GM18861 (cell line): ENCODE results near the gene ZNF446.
"Not testable (repeated sequence)": the region's sequence is repeated elsewhere in the genome, so short reads cannot be mapped to it uniquely, and the experiment has no call there.

ENCODE experiments used
- ATAC-seq: cut with Tn5 transposase; IDR thresholded peaks from one replicate; pipeline ENCODE4 v1.9.1; 2021; ENCODE audit not compliant: unreplicated experiment

ZNF446 gene

DNA sequence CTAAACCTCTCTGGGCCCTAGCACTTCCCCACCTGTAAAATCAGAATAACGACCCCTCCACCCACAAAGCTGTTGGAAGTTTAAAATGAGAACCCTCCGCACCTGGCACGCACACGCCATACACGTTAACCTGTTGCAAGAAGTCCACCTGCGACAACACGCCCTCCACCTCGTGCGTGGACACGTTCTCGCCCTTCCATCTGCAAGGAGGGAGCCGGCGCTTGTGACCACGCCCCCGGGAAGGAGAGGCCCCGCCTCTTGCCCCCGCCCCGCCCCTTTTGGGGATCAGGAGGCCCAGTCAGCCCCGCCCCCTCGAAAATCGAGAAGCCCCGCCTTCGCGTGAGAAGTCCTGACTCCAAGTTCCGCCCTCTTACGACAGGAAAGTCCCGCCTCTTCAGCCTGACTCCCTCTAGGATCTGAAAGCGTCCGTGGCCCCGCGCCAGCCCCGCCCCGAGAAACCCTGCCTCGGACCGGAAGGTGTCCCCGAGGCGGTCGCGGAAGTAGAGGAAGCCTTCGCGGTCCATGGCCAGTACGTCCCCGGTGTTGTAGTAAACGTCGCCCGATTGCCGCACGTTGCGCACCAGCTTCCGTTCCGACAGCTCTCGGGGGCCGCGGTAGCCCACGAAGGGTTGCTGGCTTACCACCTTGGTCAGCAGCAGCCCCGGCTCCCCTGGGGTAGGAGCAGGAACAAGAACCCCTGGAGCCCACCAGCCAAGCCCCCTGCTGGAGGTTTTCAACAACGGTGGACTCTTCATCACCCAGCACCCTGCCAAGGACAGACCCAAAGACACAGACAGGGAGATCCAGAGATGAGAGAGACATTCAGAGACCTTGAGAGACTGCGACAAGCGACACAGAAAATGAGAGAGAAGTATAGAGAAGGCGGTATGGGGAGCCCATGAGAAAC, 23.1 kb downstream of the ZNF446 start:
- ATAC-seq, result peak; percentile 78

- ATAC-seq, result no peak
These were observed 24.1 kb downstream of the ZNF446 start for GRCh38 chr19:58500242-58500641.

DNA sequence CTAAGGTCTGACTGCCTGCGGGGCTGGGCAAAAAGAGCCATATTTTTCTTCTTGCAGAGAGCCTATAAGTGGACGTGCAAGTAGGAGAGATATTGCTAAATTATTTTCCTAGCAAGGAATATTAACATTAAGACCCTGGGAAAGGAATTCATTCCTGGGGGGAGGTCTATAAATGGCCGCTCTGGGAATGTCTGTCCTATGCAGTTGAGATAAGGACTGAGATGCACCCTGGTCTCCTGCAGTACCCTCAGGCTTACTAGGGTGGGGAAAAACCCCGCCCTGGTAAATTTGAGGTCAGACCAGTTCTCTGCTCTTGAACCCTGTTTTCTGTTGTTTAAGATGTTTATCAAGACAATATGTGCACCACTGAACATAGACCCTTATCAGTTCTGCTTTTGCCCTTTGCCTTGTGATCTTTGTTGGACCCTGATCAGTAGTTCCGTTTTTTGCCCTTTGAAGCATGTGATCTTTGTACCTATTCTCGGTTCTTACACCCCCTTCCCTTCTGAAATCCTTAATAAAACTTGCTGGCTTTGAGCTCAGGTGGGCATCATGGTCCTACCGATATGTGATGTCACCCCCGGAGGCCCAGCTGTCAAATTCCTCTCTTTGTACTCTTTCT, 31.6 kb downstream of the ZNF446 start:
- ATAC-seq, result not testable (repeated sequence)

GRCh38 chr19:58509731-58510083, 33.6 kb downstream of the ZNF446 start:
- ATAC-seq, result no peak

DNA sequence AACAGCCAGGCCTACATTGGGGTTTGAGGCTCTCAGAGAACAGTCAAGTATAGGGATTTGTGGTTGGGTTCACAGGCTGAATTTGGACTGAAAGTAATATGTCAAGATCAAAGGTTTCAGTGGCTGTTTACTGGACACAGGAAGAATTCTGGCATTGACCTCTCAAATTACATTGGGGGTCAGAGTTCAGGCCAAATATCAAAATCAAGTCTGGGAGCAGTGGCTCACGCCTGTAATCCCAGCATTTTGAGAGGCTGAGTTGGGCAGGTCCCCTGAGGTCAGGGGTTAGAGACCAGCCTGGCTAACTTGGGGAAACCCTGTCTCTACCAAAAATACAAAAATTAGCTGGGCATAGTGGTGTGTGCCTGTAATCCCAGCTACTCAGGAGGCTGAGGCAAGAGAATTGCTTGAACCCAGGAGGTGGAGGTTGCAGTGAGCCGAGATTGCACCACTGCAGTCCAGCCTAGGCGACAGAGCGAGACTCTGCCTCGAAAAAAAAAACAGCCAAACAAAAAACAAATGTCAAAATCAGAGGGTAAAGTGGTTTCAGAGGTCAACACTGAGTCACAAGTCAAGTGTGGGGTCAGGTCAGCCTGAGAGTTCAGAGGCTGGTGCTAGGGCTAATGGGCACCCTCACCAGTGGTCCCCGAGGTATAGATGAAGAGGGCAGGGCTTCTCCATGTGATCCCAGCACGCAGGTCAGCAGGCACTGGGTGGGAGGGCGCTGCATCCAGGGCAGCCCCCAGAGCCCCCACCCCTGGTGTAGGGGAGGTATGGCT, 34.1 kb downstream of the ZNF446 start:
- no peak for ATAC-seq

- no peak for ATAC-seq
These were observed 35.4 kb downstream of the ZNF446 start, which contains the start of gene SLC27A5 for GRCh38 chr19:58511353-58512208. SLC27A5 (minus strand) TSS chr19:58511992; CDS start chr19:58511955, 37 bp downstream.

DNA sequence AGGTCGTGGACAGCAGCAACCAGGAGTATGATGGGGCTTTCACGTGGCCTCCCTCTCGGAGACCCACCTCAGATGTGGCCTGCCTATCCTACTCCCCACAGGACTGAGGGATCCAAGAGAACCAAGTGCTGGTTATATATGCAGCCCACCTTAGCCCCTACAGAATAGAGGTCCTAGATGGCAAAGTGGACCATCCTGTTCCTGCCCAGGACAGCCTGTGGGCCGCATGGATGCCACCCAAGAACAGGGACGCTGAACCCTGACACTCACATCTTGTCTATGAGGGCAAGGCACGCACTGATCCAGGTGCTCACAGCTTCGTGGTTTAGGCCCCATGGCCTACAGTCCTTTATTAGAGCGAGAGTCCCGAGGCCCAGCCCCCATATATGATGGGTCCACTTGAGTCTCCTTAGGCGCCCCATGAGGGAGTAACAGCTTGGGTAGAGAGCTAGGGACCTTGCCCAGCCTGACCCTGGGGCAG, 37.1 kb downstream of the ZNF446 start:
- no peak for ATAC-seq

- peak; percentile 58 for ATAC-seq
These were observed 37.8 kb downstream of the ZNF446 start for GRCh38 chr19:58513694-58514563.

DNA sequence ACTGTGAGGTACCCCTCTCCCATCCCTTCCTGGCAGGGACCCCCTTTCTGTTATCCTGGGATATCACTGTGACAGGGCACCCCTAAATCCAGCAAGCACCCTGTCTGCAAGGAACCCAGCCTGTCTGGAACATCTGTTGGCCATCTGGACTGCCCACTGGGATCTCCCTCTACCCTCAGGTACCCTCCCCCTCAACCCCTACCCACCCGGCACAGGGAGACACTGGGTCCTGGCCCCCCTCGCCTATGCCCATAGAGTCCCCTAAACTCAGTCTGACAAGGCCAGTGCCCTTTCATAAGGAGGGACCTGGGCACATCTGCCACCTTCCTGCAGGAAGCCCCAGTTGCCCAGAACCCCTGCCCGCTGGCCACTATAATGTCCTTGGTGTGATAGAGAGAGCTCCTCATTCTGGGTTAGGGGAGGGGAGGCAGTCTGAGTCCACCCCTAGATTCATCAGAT, 38.4 kb downstream of the ZNF446 start:
- no peak for ATAC-seq

DNA sequence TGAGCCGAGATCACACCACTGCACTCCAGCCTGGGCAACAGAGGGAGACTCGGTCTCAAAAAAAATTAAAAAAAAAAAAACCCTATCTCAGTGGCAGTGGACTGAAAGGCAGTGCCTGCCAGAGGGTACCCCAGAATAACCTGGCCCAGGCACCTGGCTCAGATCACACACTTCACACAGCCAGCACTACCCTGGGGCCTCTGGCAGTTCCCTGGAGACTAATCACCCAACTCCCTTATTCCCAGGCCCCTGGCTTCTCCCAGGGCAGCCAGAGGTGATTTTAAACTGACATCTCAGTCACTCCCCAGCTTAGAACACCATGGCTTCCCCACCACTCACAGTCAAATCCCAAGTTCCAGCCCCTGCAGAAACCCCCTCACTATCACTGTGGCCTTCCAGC, 39.1 kb downstream of the ZNF446 start:
- ATAC-seq, result no peak

GRCh38 chr19:58516246-58516836, 40.2 kb downstream of the ZNF446 start:
- ATAC-seq, result no peak

- no peak for ATAC-seq
These were observed 41.0 kb downstream of the ZNF446 start for GRCh38 chr19:58516964-58517833.

- no peak for ATAC-seq
These were observed 42.3 kb downstream of the ZNF446 start for GRCh38 chr19:58518256-58519086.

DNA sequence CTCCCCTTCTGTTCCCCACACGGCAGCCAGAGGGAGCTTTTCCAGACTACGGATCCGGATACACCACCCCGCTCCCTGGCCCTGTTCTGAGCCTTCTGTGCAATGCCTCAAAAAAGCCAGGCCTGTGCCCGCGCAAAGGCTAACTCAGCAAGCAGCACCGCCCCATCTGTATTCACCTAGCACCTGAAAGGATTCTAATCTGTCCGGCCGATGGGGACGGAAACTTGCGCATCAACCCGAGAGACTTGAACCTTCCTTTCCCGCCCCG, 42.9 kb downstream of the ZNF446 start:
- ATAC-seq, result peak; percentile 13

DNA sequence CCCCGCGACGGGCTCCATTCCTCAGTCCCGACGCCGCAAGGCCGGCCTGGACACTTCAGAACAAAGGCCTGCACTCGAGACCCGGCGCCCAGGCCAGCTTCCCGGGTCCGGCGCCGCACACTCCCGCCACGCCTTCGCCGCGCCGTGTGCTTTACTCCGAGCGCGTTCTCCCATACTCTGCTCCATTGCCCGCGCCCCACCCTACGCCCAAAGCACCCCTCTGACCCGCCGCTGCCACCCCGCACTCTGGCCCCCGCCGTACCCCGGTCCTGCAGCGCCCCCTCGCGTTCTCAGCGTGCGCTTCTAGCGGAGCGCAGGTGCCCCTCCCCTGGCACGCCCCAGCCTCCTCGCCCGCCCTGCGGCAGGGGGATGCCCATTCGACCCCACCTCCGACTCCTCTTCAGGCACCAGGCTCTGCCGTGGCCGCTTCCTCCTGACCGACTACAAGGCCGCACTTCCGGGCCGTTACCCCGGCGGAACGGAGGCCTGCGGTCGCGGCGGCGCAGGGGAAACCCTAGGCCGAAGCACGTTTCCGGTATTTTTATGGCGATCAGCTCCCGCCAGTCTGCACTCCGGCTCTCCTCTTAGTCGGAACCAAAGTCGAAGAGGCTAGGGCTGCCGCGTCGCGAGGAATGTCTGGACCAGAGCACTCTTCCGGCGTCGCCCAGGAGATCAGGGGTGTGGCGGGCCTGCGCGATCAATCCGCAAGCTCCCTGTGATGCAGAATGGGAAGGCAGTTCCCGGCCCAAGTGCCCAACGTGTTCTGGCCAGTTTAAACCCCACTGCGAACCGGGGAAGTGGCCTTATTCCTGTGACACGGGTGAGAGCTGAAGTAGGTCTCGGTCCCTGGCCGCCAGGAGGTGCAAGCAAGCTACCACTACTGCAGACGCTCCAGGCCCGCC, 43.5 kb downstream of the ZNF446 start, which contains the start of gene ZBTB45:
Gene ZBTB45 (minus strand): TSS at position 456 of the 902 bp plus-strand sequence. CDS start 2,137 bp downstream, outside the sequence.
- ATAC-seq, result peak; percentile 78

DNA sequence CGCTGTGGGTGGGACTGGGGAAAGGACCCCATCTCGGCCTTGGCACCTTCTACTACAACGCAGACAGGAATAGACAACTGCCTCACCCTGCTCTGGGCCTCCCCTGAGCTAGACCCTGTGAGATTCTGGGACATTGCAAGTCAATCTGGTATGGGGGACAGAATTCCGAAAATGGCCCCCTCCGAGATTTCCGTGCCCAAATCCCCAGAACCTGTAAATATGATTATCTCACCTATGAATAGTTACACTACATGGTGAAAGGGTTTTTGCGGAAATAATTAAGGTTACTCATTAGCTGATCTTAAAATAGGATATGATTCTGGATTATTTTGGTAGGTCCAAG, 44.1 kb downstream of the ZNF446 start:
- no peak for ATAC-seq
